Stimulated activated CD4-positive, alpha-beta T cell treated with anti-CD3 and anti-CD28 coated beads, Interleukin-15, amount 100 ng/mL, for 48 hours (primary cell): Measurements from ENCODE around the gene CCDC158.
"Not testable (repeated sequence)": the region's sequence is repeated elsewhere in the genome, so short reads cannot be mapped to it uniquely, and the experiment has no call there.

Experiments used
- DNase-seq, 2 donors: peaks; one replicate each; pipeline ENCODE4 v3.0.0-alpha.2; 2020; ENCODE audit warnings: low read depth in 2 of 2

CCDC158 gene

GRCh38 chr4:76373919-76374552 lies 46.9 kb downstream of the CCDC158 start:
- no peak for DNase-seq

- DNase-seq: no peak
Observed at GRCh38 chr4:76366737-76367136, 54.2 kb downstream of the CCDC158 start.

DNA sequence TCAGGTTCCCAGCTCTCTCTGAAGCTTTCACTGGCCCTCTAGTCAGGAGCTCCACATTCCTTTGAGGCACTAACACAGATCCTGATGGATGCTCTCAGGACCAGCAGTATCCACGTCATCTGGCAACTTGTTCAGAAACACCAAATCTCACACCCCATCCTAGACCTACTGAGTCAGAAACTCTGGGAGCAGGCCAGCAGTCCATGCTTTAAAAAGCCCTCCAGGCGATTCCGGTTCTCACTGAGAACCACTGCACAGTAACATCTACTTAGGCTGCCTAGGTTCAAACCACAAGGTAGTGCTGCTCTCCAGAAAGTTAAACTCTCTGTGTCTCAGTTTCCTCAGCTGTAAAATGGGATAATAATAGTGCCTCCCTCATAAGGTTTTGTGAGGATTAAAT lies 55.3 kb downstream of the CCDC158 start:
- DNase-seq: no peak

- DNase-seq: no peak
Observed at GRCh38 chr4:76364763-76365162, 56.2 kb downstream of the CCDC158 start.

- no peak for DNase-seq
Observed at GRCh38 chr4:76363556-76364290, 57.2 kb downstream of the CCDC158 start.

GRCh38 chr4:76361689-76362412 lies 59.1 kb downstream of the CCDC158 start:
- DNase-seq: no peak

DNA sequence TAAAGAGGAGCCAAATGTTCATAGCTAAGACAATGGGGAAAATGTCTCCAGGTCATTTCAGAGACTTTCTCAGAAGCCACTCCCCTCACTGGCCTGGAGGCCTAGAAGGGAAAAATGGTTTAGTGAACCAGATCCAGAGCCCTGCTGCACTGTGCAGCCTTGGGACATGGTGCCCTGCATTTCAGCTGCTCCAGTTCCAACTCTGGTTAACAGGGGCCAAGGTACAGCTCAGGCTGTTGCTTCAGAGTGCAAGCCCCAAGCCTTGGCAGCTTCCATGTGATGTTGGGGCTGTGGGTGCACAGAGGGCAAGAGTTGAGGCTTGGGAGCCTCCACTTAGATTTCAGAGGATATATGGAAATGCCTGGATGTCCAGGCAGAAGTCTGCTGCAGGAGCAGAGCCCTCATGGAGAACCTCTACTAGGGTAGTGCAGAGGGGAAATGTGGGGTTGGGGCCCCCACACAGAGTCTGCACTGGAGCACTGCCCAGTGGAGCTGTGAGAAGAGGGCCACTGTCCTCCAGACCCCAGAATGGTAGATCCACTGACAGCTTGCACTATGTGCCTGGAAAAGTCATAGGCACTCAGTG lies 61.0 kb downstream of the CCDC158 start:
- not testable (repeated sequence) for DNase-seq

- no peak for DNase-seq
Observed at GRCh38 chr4:76357981-76358380, 63.0 kb downstream of the CCDC158 start.

- peak in 1 of 2 donors; percentile 6 for DNase-seq
Observed at GRCh38 chr4:76354517-76355473, 66.1 kb downstream of the CCDC158 start.

GRCh38 chr4:76342803-76343202 lies 78.1 kb downstream of the CCDC158 start:
- no peak for DNase-seq

- no peak for DNase-seq
Observed at GRCh38 chr4:76342191-76342590, 78.8 kb downstream of the CCDC158 start.

DNA sequence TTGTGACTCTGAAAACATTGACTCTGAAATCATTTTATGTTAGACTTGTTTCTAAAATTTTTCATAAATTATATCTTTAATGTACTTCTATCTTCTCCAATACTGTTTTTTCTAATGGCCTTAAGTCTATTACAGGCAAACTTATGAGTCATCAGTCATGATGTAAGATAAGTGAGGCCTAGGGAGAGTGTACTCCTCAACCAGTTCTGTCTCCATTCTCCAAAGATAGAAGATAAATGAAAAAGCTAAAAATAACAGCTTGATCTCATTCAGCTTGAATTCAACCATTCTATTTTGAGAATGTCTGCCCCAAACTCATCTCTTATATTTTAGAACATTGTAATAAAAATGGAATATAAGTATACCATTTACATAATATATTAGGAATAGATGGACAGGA lies 79.9 kb downstream of the CCDC158 start:
- no peak for DNase-seq

GRCh38 chr4:76339364-76339763 lies 81.6 kb downstream of the CCDC158 start:
- no peak for DNase-seq

DNA sequence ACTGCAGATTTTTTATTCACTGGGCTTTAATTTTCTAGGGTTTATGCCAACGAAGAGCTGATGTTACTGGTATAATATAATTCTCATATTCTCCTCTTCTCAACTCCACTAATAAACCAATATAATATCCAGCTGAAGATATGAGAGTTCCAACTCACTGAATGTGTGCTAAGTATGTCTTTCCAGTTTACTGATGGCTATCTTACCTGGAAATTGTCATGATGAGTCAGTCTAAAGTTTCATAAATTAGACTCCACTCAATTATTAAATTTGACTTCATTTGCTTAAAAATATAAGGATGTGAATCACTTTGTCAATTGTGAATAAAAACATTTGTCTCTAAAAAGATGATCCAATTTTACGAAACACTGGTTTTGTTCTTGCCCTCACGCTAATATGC lies 86.1 kb downstream of the CCDC158 start:
- no peak for DNase-seq

DNA sequence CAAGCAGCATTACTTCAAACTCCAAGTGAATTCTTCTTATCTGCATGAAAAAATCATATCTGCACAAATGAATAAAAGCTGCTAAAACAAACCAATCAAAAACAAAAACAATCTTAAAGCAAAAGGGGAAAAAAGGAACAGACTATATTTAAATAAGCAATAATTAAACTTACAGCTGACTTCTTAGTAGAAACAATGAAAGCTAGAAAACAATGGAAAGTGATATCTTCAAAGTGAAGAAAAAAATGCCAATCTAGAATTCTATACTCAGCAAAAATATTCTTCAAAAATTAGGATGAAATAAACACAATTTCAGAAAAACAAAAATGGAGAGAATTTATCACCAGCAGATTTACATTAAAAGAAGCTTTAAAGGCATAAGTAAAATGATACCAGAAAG lies 94.4 kb downstream of the CCDC158 start:
- no peak for DNase-seq

DNA sequence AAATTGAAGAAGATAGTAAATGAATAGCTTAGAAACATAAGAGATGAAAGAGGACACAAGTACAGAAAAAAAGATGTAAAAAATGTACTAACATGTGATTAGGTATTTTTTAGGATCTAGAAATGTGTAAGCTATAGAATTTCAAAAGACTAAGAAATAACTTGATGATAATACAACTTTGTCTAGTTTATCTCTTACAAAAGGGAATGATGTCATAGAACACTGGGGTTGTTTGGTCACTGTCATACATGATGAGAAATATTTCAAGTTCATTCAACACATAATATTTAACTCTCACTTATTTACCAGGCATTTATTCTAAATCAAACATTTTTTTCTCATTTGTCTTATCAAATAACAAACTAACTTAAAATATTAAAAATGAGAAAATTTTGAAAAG lies 95.9 kb downstream of the CCDC158 start:
- no peak for DNase-seq

- DNase-seq: no peak
Observed at GRCh38 chr4:76322236-76322635, 98.7 kb downstream of the CCDC158 start.

GRCh38 chr4:76316131-76316530 lies 104.8 kb downstream of the CCDC158 start:
- no peak for DNase-seq

GRCh38 chr4:76315267-76315918 lies 105.5 kb downstream of the CCDC158 start:
- DNase-seq: no peak

- no peak for DNase-seq
Observed at GRCh38 chr4:76313547-76313946, 107.4 kb downstream of the CCDC158 start.

DNA sequence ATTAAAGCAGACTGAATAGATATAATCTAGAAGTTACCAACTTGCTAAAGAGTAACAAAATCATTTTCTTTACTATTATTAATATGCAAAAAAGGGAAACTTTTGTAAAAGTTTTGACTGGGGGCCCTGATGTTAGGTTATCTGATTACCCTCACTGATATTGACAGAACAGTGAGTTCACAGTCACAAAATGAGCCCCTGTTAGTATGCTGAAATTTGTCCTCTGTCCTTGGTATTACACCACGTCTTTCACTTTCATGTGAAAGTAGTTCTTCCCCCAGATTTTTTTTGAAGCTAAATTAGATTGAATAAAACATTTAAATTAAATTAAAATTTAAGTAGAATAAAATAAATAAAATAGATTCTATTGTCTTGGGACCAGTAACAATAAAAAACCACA lies 108.5 kb downstream of the CCDC158 start:
- no peak for DNase-seq
